Esophagus (tissue), 2 donors: Measurements from ENCODE around the gene E2F6. TPM values are rescaled to one million over a fixed set of nuclear protein-coding genes. Genes with fewer than 3 reads are reported as not detected.

ENCODE experiments used
- H3K27ac ChIP-seq, 2 donors: one replicate each; pipeline ENCODE4 v1.5.1; 2013; ENCODE audit warnings: low read depth in 2 of 2, mild to moderate bottlenecking in 2 of 2, inconsistent platforms in 1 of 2, low read length in 1 of 2, moderate library complexity in 1 of 2
- H3K27me3 ChIP-seq, 2 donors: one replicate each; pipeline ENCODE4 v1.6.1; 2013; ENCODE audit warnings: low read length in 2 of 2, control low read depth in 1 of 2, mild to moderate bottlenecking in 1 of 2; ENCODE audit not compliant: insufficient read depth in 2 of 2, control insufficient read depth in 1 of 2
- H3K36me3 ChIP-seq, 2 donors: one replicate each; pipeline ENCODE4 v1.6.1; 2013; ENCODE audit warnings: low read length in 1 of 2; ENCODE audit not compliant: control insufficient read depth in 2 of 2, insufficient read depth in 2 of 2
- H3K4me1 ChIP-seq, 2 donors: one replicate each; pipeline ENCODE4 v1.6.1; 2013; ENCODE audit warnings: low read length in 1 of 2; ENCODE audit not compliant: control insufficient read depth in 2 of 2, insufficient read depth in 2 of 2
- H3K4me3 ChIP-seq, 2 donors: one replicate each; pipeline ENCODE4 v1.5.1; 2013; ENCODE audit warnings: low read length in 2 of 2, mild to moderate bottlenecking in 2 of 2, low read depth in 1 of 2, moderate library complexity in 1 of 2
- H3K9me3 ChIP-seq, 2 donors: one replicate each; pipeline ENCODE4 v1.6.1; 2013; ENCODE audit warnings: mild to moderate bottlenecking in 2 of 2, low read depth in 1 of 2, low read length in 1 of 2, moderate library complexity in 1 of 2; ENCODE audit not compliant: control insufficient read depth in 2 of 2, insufficient read depth in 1 of 2
- WGBS, 2 donors: extraction: QIAGEN DNeasy Blood & Tissue Kit; methylation state at CpG; one replicate each; pipeline ENCODE4 v1.1.7; 2013; 5-methylcytosine and 5-hydroxymethylcytosine counted together
- polyA plus RNA-seq, 2 donors: library from polyadenylated mRNA; stranded (reverse); fragments of 200-250 nt; gene quantifications; one replicate each; pipeline ENCODE4 v1.2.3, GENCODE V29; 2013
- donor health status: healthy with polysubstance abuse.
- donor health status: Bipolar disorder and iron deficiency.

Gene E2F6
- polyA plus RNA-seq, 2 donors: 4.2 to 4.9 TPM

GRCh38 chr2:11438555-11439080 lies 27.3 kb downstream of the E2F6 start:
- H3K27ac ChIP-seq: no peak overlapping the region
- H3K4me1 ChIP-seq: no peaks in the 10 kb centered on the region
- peaks cover 0 to 2% of the 10 kb centered on the region in 2 donors for H3K9me3 ChIP-seq
- H3K27me3 ChIP-seq: no peaks in the 10 kb centered on the region
- 96 to 99% methylated on average over 9 of the region's 9 CpGs for WGBS, 2 donors
- peaks cover 0 to 2% of the 10 kb centered on the region in 2 donors for H3K36me3 ChIP-seq
- H3K4me3 ChIP-seq: no peak overlapping the region

- WGBS, 2 donors: 89 to 91% methylated on average over 5 of the region's 5 CpGs
- H3K36me3 ChIP-seq: peaks cover 0 to 2% of the 10 kb centered on the region in 2 donors
Observed at GRCh38 chr2:11437602-11438001, 28.4 kb downstream of the E2F6 start.

DNA sequence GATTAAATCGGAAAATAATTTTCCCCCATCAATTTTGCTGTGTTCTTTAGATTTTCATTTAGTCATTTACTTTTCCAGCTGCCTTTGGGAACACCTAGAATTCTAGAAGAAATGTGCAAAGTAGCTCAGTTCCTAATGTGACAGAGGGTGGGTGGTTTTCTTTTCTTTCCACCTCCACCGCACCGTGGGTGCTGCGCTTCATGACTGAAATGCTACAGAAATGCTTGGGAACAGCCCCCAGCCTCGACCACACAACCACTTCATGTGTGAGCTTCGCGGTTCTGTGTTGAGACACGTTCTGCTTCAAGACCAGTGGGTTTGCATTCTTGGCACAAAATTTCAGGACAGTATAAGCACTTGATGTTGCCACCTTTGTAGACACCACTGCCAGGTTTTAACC lies 30.9 kb downstream of the E2F6 start:
- Histone ChIP-seq H3K36me3 (peaks cover 0 to 2% of the 10 kb centered on the region in 2 donors), H3K9me3 (no peaks in the 10 kb centered on the region), H3K4me1 (no peaks in the 10 kb centered on the region), H3K27ac (no peak overlapping the region), H3K4me3 (no peak overlapping the region), H3K27me3 (no peaks in the 10 kb centered on the region)
- WGBS, 2 donors: 71 to 84% methylated on average over 8 of the region's 8 CpGs

More at GRCh38 chr2:11437602-11438001, 28.4 kb downstream of the E2F6 start:
- Histone ChIP-seq H3K9me3 (peaks cover 0 to 2% of the 10 kb centered on the region in 2 donors), H3K27ac (no peak overlapping the region), H3K27me3 (no peaks in the 10 kb centered on the region), H3K4me3 (no peak overlapping the region), H3K4me1 (no peaks in the 10 kb centered on the region)

GRCh38 chr2:11434443-11434842 lies 31.5 kb downstream of the E2F6 start:
- H3K4me1 ChIP-seq: no peaks in the 10 kb centered on the region
- H3K36me3 ChIP-seq: peaks cover 0 to 2% of the 10 kb centered on the region in 2 donors
- WGBS, 2 donors: 93 to 96% methylated on average over 7 of the region's 7 CpGs
- no peak overlapping the region for H3K4me3 ChIP-seq
- no peak overlapping the region for H3K27ac ChIP-seq
- H3K9me3 ChIP-seq: no peaks in the 10 kb centered on the region
- no peaks in the 10 kb centered on the region for H3K27me3 ChIP-seq

- no peaks in the 10 kb centered on the region for H3K27me3 ChIP-seq
- no peaks in the 10 kb centered on the region for H3K9me3 ChIP-seq
- peaks cover 0 to 2% of the 10 kb centered on the region in 2 donors for H3K36me3 ChIP-seq
- WGBS, 2 donors: 86 to 91% methylated on average over 5 of the region's 5 CpGs
- H3K4me3 ChIP-seq: no peak overlapping the region
- H3K27ac ChIP-seq: no peak overlapping the region
- no peaks in the 10 kb centered on the region for H3K4me1 ChIP-seq
Observed at GRCh38 chr2:11433822-11434221, 32.1 kb downstream of the E2F6 start.

GRCh38 chr2:11430729-11431128 lies 35.2 kb downstream of the E2F6 start:
- WGBS, 2 donors: 68 to 72% methylated on average over 5 of the region's 5 CpGs
- Histone ChIP-seq H3K4me3 (no peak overlapping the region), H3K9me3 (no peaks in the 10 kb centered on the region), H3K27ac (no peak overlapping the region), H3K36me3 (no peaks in the 10 kb centered on the region), H3K4me1 (no peaks in the 10 kb centered on the region), H3K27me3 (no peaks in the 10 kb centered on the region)

- Histone ChIP-seq H3K4me3 (no peak overlapping the region), H3K9me3 (no peaks in the 10 kb centered on the region), H3K4me1 (no peaks in the 10 kb centered on the region), H3K36me3 (no peaks in the 10 kb centered on the region), H3K27me3 (no peaks in the 10 kb centered on the region), H3K27ac (no peak overlapping the region)
Observed at GRCh38 chr2:11427224-11427623, 38.7 kb downstream of the E2F6 start.

GRCh38 chr2:11422901-11423435 lies 43.0 kb downstream of the E2F6 start:
- no peak overlapping the region for H3K4me3 ChIP-seq
- H3K27me3 ChIP-seq: no peaks in the 10 kb centered on the region
- H3K27ac ChIP-seq: no peak overlapping the region
- H3K9me3 ChIP-seq: peaks cover 0 to 1% of the 10 kb centered on the region in 2 donors
- no peaks in the 10 kb centered on the region for H3K4me1 ChIP-seq
- 95 to 98% methylated on average over 4 of the region's 4 CpGs for WGBS, 2 donors
- no peaks in the 10 kb centered on the region for H3K36me3 ChIP-seq

- no peaks in the 10 kb centered on the region for H3K36me3 ChIP-seq
- H3K27ac ChIP-seq: no peak overlapping the region
- WGBS, 2 donors: 82 to 85% methylated on average over 5 of the region's 5 CpGs
Observed at GRCh38 chr2:11422491-11422865, 43.5 kb downstream of the E2F6 start.

DNA sequence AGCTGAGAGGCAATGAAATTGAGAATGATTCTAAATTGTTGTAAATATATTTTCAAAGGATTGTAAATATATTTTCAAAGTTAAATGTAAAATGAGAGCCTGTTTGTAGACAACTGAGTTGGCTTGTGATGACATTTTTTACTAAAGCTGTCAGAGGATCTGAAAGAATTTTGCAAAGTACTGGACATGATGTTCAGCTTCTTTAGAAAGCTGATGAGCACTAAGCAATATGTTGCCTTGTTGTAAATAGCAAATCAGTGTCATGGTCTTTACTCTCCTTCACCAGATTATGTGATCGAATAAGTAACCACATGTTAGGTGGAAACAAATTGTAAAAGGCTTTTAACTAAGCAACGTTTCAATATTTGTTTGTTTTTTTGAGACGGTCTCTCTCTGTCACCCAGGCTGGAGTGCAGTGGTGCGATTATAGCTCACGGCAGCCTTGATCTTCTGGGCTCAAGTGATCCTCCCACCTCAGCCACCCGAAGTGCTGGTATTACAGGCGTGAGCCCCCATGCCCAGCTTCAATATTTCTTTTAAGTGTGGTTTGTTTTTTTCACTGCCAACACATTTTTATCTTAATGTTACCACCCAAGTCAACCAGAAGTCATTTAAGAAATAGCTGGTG lies 44.0 kb downstream of the E2F6 start:
- Histone ChIP-seq H3K4me1 (no peaks in the 10 kb centered on the region), H3K36me3 (no peaks in the 10 kb centered on the region), H3K27ac (no peak overlapping the region), H3K27me3 (no peaks in the 10 kb centered on the region), H3K4me3 (no peak overlapping the region), H3K9me3 (peaks cover 2 to 3% of the 10 kb centered on the region in 2 donors)
- WGBS, 2 donors: 71 to 77% methylated on average over 7 of the region's 7 CpGs

More at GRCh38 chr2:11422491-11422865, 43.5 kb downstream of the E2F6 start:
- H3K4me1 ChIP-seq: no peaks in the 10 kb centered on the region
- H3K27me3 ChIP-seq: no peaks in the 10 kb centered on the region
- no peak overlapping the region for H3K4me3 ChIP-seq
- peaks cover 0 to 3% of the 10 kb centered on the region in 2 donors for H3K9me3 ChIP-seq
